H9 (cell line): ENCODE results near the gene PLEKHO1. TPM values are rescaled to one million over a fixed set of nuclear protein-coding genes. Genes with fewer than 3 reads are reported as not detected.
A peak's percentile ranks its signal among the peaks of the same experiment; 100 is the strongest.

Experiments used
- DNase-seq: peaks from one replicate; pipeline ENCODE4 v3.0.0-alpha.2; 2017
- H2AFZ ChIP-seq: one replicate; pipeline ENCODE4 v1.6.1; 2013; ENCODE audit warnings: mild to moderate bottlenecking, low read length, control low read depth, moderate library complexity
- H2AK5ac ChIP-seq: 2 replicates; pipeline ENCODE4 v1.6.1; 2013; ENCODE audit warnings: low read length, control low read depth, mixed read lengths; ENCODE audit not compliant: insufficient read length
- H2BK120ac ChIP-seq: one replicate; pipeline ENCODE4 v1.6.1; 2013; ENCODE audit warnings: low read depth, mild to moderate bottlenecking, low read length, control low read depth, inconsistent platforms; ENCODE audit not compliant: poor library complexity, severe bottlenecking
- H2BK12ac ChIP-seq: 2 replicates; pipeline ENCODE4 v1.6.1; 2013; ENCODE audit warnings: low read length, control low read depth, mixed read lengths, low read depth; ENCODE audit not compliant: insufficient read length
- H2BK15ac ChIP-seq: 2 replicates; pipeline ENCODE4 v1.6.1; 2013; ENCODE audit warnings: low read depth, low read length, control low read depth
- H2BK20ac ChIP-seq: one replicate; pipeline ENCODE4 v1.6.1; 2013; ENCODE audit warnings: low read depth, mild to moderate bottlenecking, low read length, control low read depth, inconsistent platforms; ENCODE audit not compliant: poor library complexity, severe bottlenecking
- H2BK5ac ChIP-seq: 2 replicates; pipeline ENCODE4 v1.6.1; 2013; ENCODE audit warnings: low read length, control low read depth, mixed read lengths; ENCODE audit not compliant: insufficient read length
- H3K14ac ChIP-seq: 2 replicates; pipeline ENCODE4 v1.6.1; 2013; ENCODE audit warnings: low read length, control low read depth; ENCODE audit not compliant: insufficient read depth
- H3K18ac ChIP-seq: 2 replicates; pipeline ENCODE4 v1.6.1; 2013; ENCODE audit warnings: low read depth, mild to moderate bottlenecking, mixed read lengths, low read length, control low read depth; ENCODE audit not compliant: insufficient read length
- H3K23ac ChIP-seq: 2 replicates; pipeline ENCODE4 v1.6.1; 2013; ENCODE audit warnings: low read length, control low read depth, mixed read lengths, low read depth; ENCODE audit not compliant: insufficient read length
- H3K23me2 ChIP-seq: 2 replicates; pipeline ENCODE4 v1.6.1; 2013; ENCODE audit warnings: low read depth, mild to moderate bottlenecking, mixed read lengths, low read length, control low read depth; ENCODE audit not compliant: insufficient read length, poor library complexity, severe bottlenecking
- H3K27ac ChIP-seq: 2 replicates; pipeline ENCODE4 v1.5.1; 2013; ENCODE audit warnings: low read length, control low read depth, mixed read lengths, low read depth; ENCODE audit not compliant: insufficient read length
- H3K27me3 ChIP-seq: 2 replicates; pipeline ENCODE4 v1.6.1; 2013; ENCODE audit warnings: low read length, control low read depth, inconsistent platforms; ENCODE audit not compliant: insufficient read depth
- H3K4ac ChIP-seq: 2 replicates; pipeline ENCODE4 v1.6.1; 2013; ENCODE audit warnings: low read depth, mild to moderate bottlenecking, control low read depth, inconsistent platforms, low read length, moderate library complexity
- H3K4me1 ChIP-seq: 2 replicates; pipeline ENCODE4 v1.6.1; 2013; ENCODE audit warnings: low read length, control low read depth, inconsistent platforms; ENCODE audit not compliant: insufficient read depth
- H3K4me2 ChIP-seq: 2 replicates; pipeline ENCODE4 v1.6.1; 2013; ENCODE audit warnings: low read length, control low read depth, mixed read lengths; ENCODE audit not compliant: insufficient read length, insufficient read depth
- H3K56ac ChIP-seq: 2 replicates; pipeline ENCODE4 v1.6.1; 2013; ENCODE audit warnings: low read depth, mild to moderate bottlenecking, mixed read lengths, low read length, control low read depth; ENCODE audit not compliant: insufficient read length
- H3K79me1 ChIP-seq: 2 replicates; pipeline ENCODE4 v1.6.1; 2013; ENCODE audit warnings: low read depth, mild to moderate bottlenecking, moderate library complexity, low read length, control low read depth, inconsistent platforms; ENCODE audit not compliant: insufficient read depth, poor library complexity, severe bottlenecking
- H3K79me2 ChIP-seq: 2 replicates; pipeline ENCODE4 v1.6.1; 2013; ENCODE audit warnings: low read length, control low read depth, inconsistent platforms; ENCODE audit not compliant: insufficient read depth
- H3K9ac ChIP-seq: 2 replicates; pipeline ENCODE4 v1.6.1; 2013; ENCODE audit warnings: low read length, control low read depth, mixed read lengths; ENCODE audit not compliant: insufficient read length; ENCODE audit errors: extremely low read depth
- H3K9me3 ChIP-seq: one replicate; pipeline ENCODE4 v1.6.1; 2013; ENCODE audit warnings: low read depth, low read length, inconsistent platforms; ENCODE audit not compliant: control insufficient read depth
- H3T11ph ChIP-seq: one replicate; pipeline ENCODE4 v1.6.1; 2013; ENCODE audit warnings: mild to moderate bottlenecking, low read length, control low read depth, inconsistent platforms
- H4K20me1 ChIP-seq: one replicate; pipeline ENCODE4 v1.6.1; 2013; ENCODE audit not compliant: control insufficient read depth, insufficient read length, insufficient read depth
- H4K5ac ChIP-seq: 2 replicates; pipeline ENCODE4 v1.6.1; 2013; ENCODE audit warnings: low read depth, mild to moderate bottlenecking, mixed read lengths, low read length, control low read depth; ENCODE audit not compliant: insufficient read length
- H4K8ac ChIP-seq: replicated peaks from 2 replicates; pipeline ENCODE4 v1.6.1; 2013; ENCODE audit warnings: low read length, control low read depth, mixed read lengths, low read depth; ENCODE audit not compliant: insufficient read length
- H4K91ac ChIP-seq: 2 replicates; pipeline ENCODE4 v1.6.1; 2013; ENCODE audit warnings: low read depth, mild to moderate bottlenecking, moderate library complexity, mixed read lengths, low read length, control low read depth; ENCODE audit not compliant: insufficient read length
- H3K27ac Mint-ChIP-seq, 3 experiments: 2 replicates in 2 of 3; 3 replicates in 1 of 3; pipeline ENCODE4 v1.8.0; 2020 to 2021; ENCODE audit warnings: mixed read lengths in 3 of 3, mild to moderate bottlenecking in 1 of 3, moderate library complexity in 1 of 3
- H3K27me3 Mint-ChIP-seq: 2 replicates; pipeline ENCODE4 v1.8.0; 2021; ENCODE audit warnings: low read depth, mild to moderate bottlenecking, moderate library complexity, mixed read lengths
- H3K36me3 Mint-ChIP-seq, 3 experiments: 2 replicates in 2 of 3; 3 replicates in 1 of 3; pipeline ENCODE4 v1.8.0; 2020 to 2021; ENCODE audit warnings: low read depth in 3 of 3, mixed read lengths in 3 of 3; ENCODE audit not compliant: insufficient read depth in 1 of 3
- H3K4me1 Mint-ChIP-seq, 2 experiments: 2 replicates each; pipeline ENCODE4 v1.8.0; 2020; ENCODE audit warnings: mixed read lengths in 2 of 2
- H3K4me3 Mint-ChIP-seq, 2 experiments: 2 replicates in 1 of 2; 3 replicates in 1 of 2; pipeline ENCODE4 v1.8.0; 2020 to 2021; ENCODE audit warnings: mild to moderate bottlenecking in 2 of 2, mixed read lengths in 2 of 2, moderate library complexity in 1 of 2
- H3K9me3 Mint-ChIP-seq, 2 experiments: 2 replicates in 1 of 2; 3 replicates in 1 of 2; pipeline ENCODE4 v1.8.0; 2020; ENCODE audit warnings: mild to moderate bottlenecking in 2 of 2, mixed read lengths in 2 of 2, moderate library complexity in 1 of 2
- CTCF ChIP-seq: fragments of 200-600 bp; sonication (generic); conservative IDR thresholded peaks from 3 replicates; pipeline ENCODE4 v1.8.0; 2021; ENCODE audit warnings: antibody characterized with exemption, mild to moderate bottlenecking
- WGBS: extraction: QIAGEN DNeasy Blood & Tissue Kit; methylation state at CpG from one replicate; pipeline ENCODE4 v1.1.7; 2013; ENCODE audit warnings: missing lambda C conversion rate, low lambda C conversion rate, mixed read lengths; ENCODE audit not compliant: insufficient read length; ENCODE audit errors: extremely low coverage; 5-methylcytosine and 5-hydroxymethylcytosine counted together
- total RNA-seq: library from RNA; stranded (reverse); gene quantifications from 2 replicates; pipeline ENCODE4 v1.2.1, GENCODE V29; 2021

Gene PLEKHO1
- total RNA-seq, 1 experiment from 2014 or later: 48.1 TPM

GRCh38 chr1:150176593-150176992 lies 26.9 kb downstream of the PLEKHO1 start:
- H3K27me3 Mint-ChIP-seq: no peaks in the 10 kb centered on the region; the same call in 1 of the 2 replicates
- TF ChIP-seq CTCF: no peak

More at GRCh38 chr1:150176593-150176992, 26.9 kb downstream of the PLEKHO1 start:
- Mint-ChIP-seq H3K9me3 (no peaks in the 10 kb centered on the region), H3K36me3 (no peaks in the 10 kb centered on the region), H3K4me3 (0 out of 5 replicates have a peak overlapping the region, but pooled peaks of 1 of the 2 experiments have one; percentile 42), H3K27ac (no peak overlapping the region), H3K4me1 (no peaks in the 10 kb centered on the region)
- no peak for DNase-seq
- Histone ChIP-seq H4K5ac (no peak overlapping the region), H3K79me1 (no peaks in the 10 kb centered on the region), H2BK12ac (no peak overlapping the region), H3K18ac (no peak overlapping the region), H3K9ac (no peak overlapping the region), H3K23ac (no peak overlapping the region), H3T11ph (no peak overlapping the region), H3K4me2 (no peak overlapping the region), H3K56ac (no peak overlapping the region), H2BK15ac (no peak overlapping the region), H4K91ac (no peak overlapping the region), H2AFZ (no peak overlapping the region), H2BK20ac (no peak overlapping the region), H3K27ac (no peak overlapping the region), H3K27me3 (no peaks in the 10 kb centered on the region), H3K9me3 (no peaks in the 10 kb centered on the region), H2BK5ac (no peak overlapping the region), H3K4me1 (no peaks in the 10 kb centered on the region), H4K8ac (no peak overlapping the region), H4K20me1 (no peaks in the 10 kb centered on the region), H3K79me2 (no peaks in the 10 kb centered on the region), H3K14ac (no peak overlapping the region), H2AK5ac (no peak overlapping the region), H3K4ac (no peak overlapping the region), H3K23me2 (no peaks in the 10 kb centered on the region), H2BK120ac (no peak overlapping the region)
- no CpG with 5 or more reads among the region's 3 CpGs for WGBS
